Trophoblast cell (in vitro differentiated cells and primary cell): Measurements from ENCODE around the gene NBPF1.
"Not testable (repeated sequence)": the region's sequence is repeated elsewhere in the genome, so short reads cannot be mapped to it uniquely, and the experiment has no call there.

ENCODE experiments used
- DNase-seq, 2 donors: peaks; one replicate each; pipeline ENCODE4 v3.0.0-alpha.2; 2016
- H2AFZ ChIP-seq: 2 replicates; pipeline ENCODE4 v1.6.1; 2013; ENCODE audit warnings: low read length, moderate library complexity, mild to moderate bottlenecking; ENCODE audit not compliant: insufficient read depth, poor library complexity
- H2AK5ac ChIP-seq: 2 replicates; pipeline ENCODE4 v1.6.1; 2013; ENCODE audit warnings: mild to moderate bottlenecking, low read length
- H2BK120ac ChIP-seq: 2 replicates; pipeline ENCODE4 v1.6.1; 2013; ENCODE audit warnings: low read length, mild to moderate bottlenecking, moderate library complexity; ENCODE audit not compliant: insufficient read depth, poor library complexity
- H2BK12ac ChIP-seq: 2 replicates; pipeline ENCODE4 v1.6.1; 2013; ENCODE audit warnings: mild to moderate bottlenecking, low read length, moderate library complexity
- H2BK5ac ChIP-seq: 2 replicates; pipeline ENCODE4 v1.6.1; 2013; ENCODE audit warnings: low read length, low read depth, moderate library complexity, mild to moderate bottlenecking; ENCODE audit not compliant: poor library complexity
- H3K14ac ChIP-seq: 2 replicates; pipeline ENCODE4 v1.6.1; 2013; ENCODE audit warnings: mild to moderate bottlenecking, low read length
- H3K18ac ChIP-seq: 2 replicates; pipeline ENCODE4 v1.6.1; 2013; ENCODE audit warnings: mild to moderate bottlenecking, low read length
- H3K23ac ChIP-seq: 2 replicates; pipeline ENCODE4 v1.6.1; 2013; ENCODE audit warnings: low read length
- H3K27ac ChIP-seq: 2 replicates; pipeline ENCODE4 v1.5.1; 2013; ENCODE audit warnings: low read depth, mild to moderate bottlenecking, inconsistent platforms, low read length, moderate library complexity
- H3K27me3 ChIP-seq: 2 replicates; pipeline ENCODE4 v1.6.1; 2013; ENCODE audit warnings: inconsistent platforms, mild to moderate bottlenecking, low read length, moderate library complexity; ENCODE audit not compliant: insufficient read depth
- H3K36me3 ChIP-seq, 2 experiments: 1 replicate in 1 of 2; 2 replicates in 1 of 2; pipeline ENCODE4 v1.6.1; 2013; ENCODE audit warnings: low read length in 2 of 2, mild to moderate bottlenecking in 2 of 2, moderate library complexity in 1 of 2; ENCODE audit not compliant: insufficient read depth in 2 of 2, control insufficient read depth in 1 of 2
- H3K4ac ChIP-seq: 2 replicates; pipeline ENCODE4 v1.6.1; 2013; ENCODE audit warnings: low read depth, mild to moderate bottlenecking, low read length, moderate library complexity
- H3K4me1 ChIP-seq, 2 experiments: 1 replicate in 1 of 2; 2 replicates in 1 of 2; pipeline ENCODE4 v1.6.1; 2013; ENCODE audit warnings: low read length in 2 of 2, mild to moderate bottlenecking in 2 of 2, moderate library complexity in 1 of 2; ENCODE audit not compliant: insufficient read depth in 2 of 2, control insufficient read depth in 1 of 2
- H3K4me2 ChIP-seq: 2 replicates; pipeline ENCODE4 v1.6.1; 2013; ENCODE audit warnings: inconsistent platforms, mild to moderate bottlenecking, low read length, moderate library complexity
- H3K4me3 ChIP-seq: 2 replicates; pipeline ENCODE4 v1.5.1; 2013; ENCODE audit warnings: mild to moderate bottlenecking, low read depth, low read length, inconsistent platforms
- H3K79me1 ChIP-seq: one replicate; pipeline ENCODE4 v1.6.1; 2013; ENCODE audit warnings: low read length
- H3K79me2 ChIP-seq: 2 replicates; pipeline ENCODE4 v1.6.1; 2013; ENCODE audit warnings: low read length, mild to moderate bottlenecking; ENCODE audit not compliant: control insufficient read depth, insufficient read depth, poor library complexity
- H3K9ac ChIP-seq: 2 replicates; pipeline ENCODE4 v1.6.1; 2013; ENCODE audit warnings: mild to moderate bottlenecking, low read length
- H3K9me3 ChIP-seq: 2 replicates; pipeline ENCODE4 v1.6.1; 2013; ENCODE audit warnings: low read depth, mild to moderate bottlenecking, control low read depth, inconsistent platforms, low read length; ENCODE audit not compliant: insufficient read depth
- H4K12ac ChIP-seq: 2 replicates; pipeline ENCODE4 v1.6.1; 2013; ENCODE audit warnings: low read depth, mild to moderate bottlenecking, low read length, moderate library complexity
- H4K8ac ChIP-seq: 2 replicates; pipeline ENCODE4 v1.6.1; 2013; ENCODE audit warnings: low read depth, mild to moderate bottlenecking, low read length, moderate library complexity
- H4K91ac ChIP-seq: one replicate; pipeline ENCODE4 v1.6.1; 2013; ENCODE audit warnings: low read depth, mild to moderate bottlenecking, low read length, moderate library complexity
- WGBS: extraction: QIAGEN DNeasy Blood & Tissue Kit; methylation state at CpG from one replicate; pipeline ENCODE4 v1.1.7; 2013; ENCODE audit warnings: missing lambda C conversion rate; ENCODE audit not compliant: insufficient read length, insufficient coverage; ENCODE audit errors: extremely low coverage; 5-methylcytosine and 5-hydroxymethylcytosine counted together

NBPF1 gene

GRCh38 chr1:16559688-16560087 is 53.7 kb downstream of the NBPF1 start:
- not testable (repeated sequence) for H3K27me3 ChIP-seq, H3K9me3 ChIP-seq, H3K4me3 ChIP-seq, H2BK5ac ChIP-seq, H3K9ac ChIP-seq, H4K8ac ChIP-seq, H3K4me2 ChIP-seq, H2AK5ac ChIP-seq, H3K18ac ChIP-seq, H3K36me3 ChIP-seq, H3K79me1 ChIP-seq, H3K27ac ChIP-seq, H3K23ac ChIP-seq, H3K4me1 ChIP-seq, H3K14ac ChIP-seq, H2AFZ ChIP-seq, DNase-seq, H3K4ac ChIP-seq, H2BK12ac ChIP-seq, H4K12ac ChIP-seq, H3K79me2 ChIP-seq, H2BK120ac ChIP-seq, H4K91ac ChIP-seq
- no CpG with 5 or more reads among the region's 5 CpGs for WGBS

- H3K79me2 ChIP-seq, H3K36me3 ChIP-seq, H4K12ac ChIP-seq, H3K79me1 ChIP-seq, H3K14ac ChIP-seq, H3K4me2 ChIP-seq, H3K27me3 ChIP-seq, H2BK12ac ChIP-seq, DNase-seq, H3K4me3 ChIP-seq, H4K91ac ChIP-seq, H3K18ac ChIP-seq, H2AFZ ChIP-seq, H2BK5ac ChIP-seq, H2BK120ac ChIP-seq, H4K8ac ChIP-seq, H3K4me1 ChIP-seq, H3K9ac ChIP-seq, H2AK5ac ChIP-seq, H3K4ac ChIP-seq, H3K9me3 ChIP-seq, H3K27ac ChIP-seq, H3K23ac ChIP-seq: not testable (repeated sequence)
- WGBS: no CpG with 5 or more reads among the region's 3 CpGs
These were observed 56.3 kb downstream of the NBPF1 start for GRCh38 chr1:16557034-16557433.

- not testable (repeated sequence) for H2BK5ac ChIP-seq, H3K79me2 ChIP-seq, H2BK120ac ChIP-seq, H4K91ac ChIP-seq, H4K8ac ChIP-seq, H3K27ac ChIP-seq, H2BK12ac ChIP-seq, H2AFZ ChIP-seq, H3K9me3 ChIP-seq, H3K36me3 ChIP-seq, H3K23ac ChIP-seq, H3K4me2 ChIP-seq, H3K4ac ChIP-seq, H4K12ac ChIP-seq, H3K9ac ChIP-seq, H2AK5ac ChIP-seq, H3K4me1 ChIP-seq, H3K14ac ChIP-seq, H3K79me1 ChIP-seq, H3K18ac ChIP-seq, H3K27me3 ChIP-seq, DNase-seq, H3K4me3 ChIP-seq
- WGBS: no CpG with 5 or more reads among the region's 11 CpGs
These were observed 60.1 kb downstream of the NBPF1 start for GRCh38 chr1:16553244-16553643.

- H2AK5ac ChIP-seq, H3K79me1 ChIP-seq, H3K9ac ChIP-seq, H3K36me3 ChIP-seq, H4K12ac ChIP-seq, H3K4ac ChIP-seq, H3K79me2 ChIP-seq, H4K8ac ChIP-seq, H3K23ac ChIP-seq, H3K9me3 ChIP-seq, H4K91ac ChIP-seq, H3K14ac ChIP-seq, H3K27ac ChIP-seq, H2BK12ac ChIP-seq, DNase-seq, H3K4me2 ChIP-seq, H2BK120ac ChIP-seq, H2AFZ ChIP-seq, H3K4me1 ChIP-seq, H3K27me3 ChIP-seq, H3K4me3 ChIP-seq, H2BK5ac ChIP-seq, H3K18ac ChIP-seq: not testable (repeated sequence)
- no CpG with 5 or more reads among the region's 1 CpG for WGBS
These were observed 63.0 kb downstream of the NBPF1 start for GRCh38 chr1:16550212-16550918.
